ENCODE data around the gene ZNF273.
"Not testable (repeated sequence)": the region's sequence is repeated elsewhere in the genome, so short reads cannot be mapped to it uniquely, and the experiment has no call there.

ZNF273 gene

GRCh38 chr7:64887756-64888508 is 15.1 kb upstream of the ZNF273 start:
- peak; percentile 65 for TF ChIP-seq CTCF (IDR thresholded peaks at IDR 0.05)
- TF ChIP-seq ZFX (IDR thresholded peaks at IDR 0.05; ENCODE audit: borderline replicate concordance), result no peak
- no peak overlapping the region for H3K27ac ChIP-seq

GRCh38 chr7:64888561-64888900 is 14.5 kb upstream of the ZNF273 start:
- TF ChIP-seq CTCF (IDR thresholded peaks at IDR 0.05), result no peak
- TF ChIP-seq ZFX (IDR thresholded peaks at IDR 0.05; ENCODE audit: borderline replicate concordance), result no peak
- H3K27ac ChIP-seq, result no peak overlapping the region

- no peak for TF ChIP-seq ZFX (IDR thresholded peaks at IDR 0.05; ENCODE audit: borderline replicate concordance)
- TF ChIP-seq CTCF (IDR thresholded peaks at IDR 0.05), result no peak
- no peak overlapping the region for H3K27ac ChIP-seq
Observed at GRCh38 chr7:64888901-64889685, 14.0 kb upstream of the ZNF273 start.

GRCh38 chr7:64889686-64890162 is 13.3 kb upstream of the ZNF273 start:
- TF ChIP-seq ZFX (IDR thresholded peaks at IDR 0.05; ENCODE audit: borderline replicate concordance) (no peak), CTCF (IDR thresholded peaks at IDR 0.05) (no peak)
- H3K27ac ChIP-seq, result no peak overlapping the region

- not testable (repeated sequence) for H3K27ac ChIP-seq
Observed at GRCh38 chr7:64890273-64890672, 12.8 kb upstream of the ZNF273 start.

- no peak overlapping the region for H3K27ac ChIP-seq
- TF ChIP-seq CTCF (IDR thresholded peaks at IDR 0.05) (no peak), ZFX (IDR thresholded peaks at IDR 0.05; ENCODE audit: borderline replicate concordance) (no peak)
Observed at GRCh38 chr7:64890761-64891362, 12.2 kb upstream of the ZNF273 start.

- H3K27ac ChIP-seq, result not testable (repeated sequence)
Observed at GRCh38 chr7:64891363-64892081, 11.6 kb upstream of the ZNF273 start.

GRCh38 chr7:64892116-64892515 is 11.0 kb upstream of the ZNF273 start:
- H3K27ac ChIP-seq, result no peak overlapping the region
- no peak for TF ChIP-seq CTCF (IDR thresholded peaks at IDR 0.05)
- TF ChIP-seq ZFX (IDR thresholded peaks at IDR 0.05; ENCODE audit: borderline replicate concordance), result no peak

All from 22Rv1 (cell line).